Thymus (tissue), 14 donors: ENCODE measurements around the gene MT1M. TPM values are rescaled to one million over a fixed set of nuclear protein-coding genes. Genes with fewer than 3 reads are reported as not detected.
"Not testable (repeated sequence)": the region's sequence is repeated elsewhere in the genome, so short reads cannot be mapped to it uniquely, and the experiment has no call there.

Experiments
- DNase-seq, 9 donors: peaks; one replicate each; pipeline ENCODE4 v3.0.0-alpha.2; 2013; ENCODE audit warnings: low spot score in 9 of 9, low read depth in 6 of 9, missing footprints in 1 of 9
- H3K27ac ChIP-seq, 2 donors: one replicate each; pipeline ENCODE4 v1.5.1; 2013; ENCODE audit warnings: control low read depth in 1 of 2, low read depth in 1 of 2, low read length in 1 of 2, mild to moderate bottlenecking in 1 of 2, moderate library complexity in 1 of 2
- H3K27me3 ChIP-seq, 2 donors: one replicate each; pipeline ENCODE4 v1.5.1; 2013; ENCODE audit warnings: low read length in 1 of 2; ENCODE audit not compliant: control insufficient read depth in 2 of 2, insufficient read depth in 1 of 2
- H3K36me3 ChIP-seq, 2 donors: one replicate each; pipeline ENCODE4 v1.5.1; 2013; ENCODE audit warnings: low read length in 1 of 2, mild to moderate bottlenecking in 1 of 2, moderate library complexity in 1 of 2; ENCODE audit not compliant: control insufficient read depth in 2 of 2, insufficient read depth in 2 of 2
- H3K4me1 ChIP-seq, 2 donors: one replicate each; pipeline ENCODE4 v1.5.1; 2013; ENCODE audit warnings: low read length in 2 of 2; ENCODE audit not compliant: control insufficient read depth in 2 of 2, insufficient read depth in 2 of 2
- H3K4me3 ChIP-seq, 2 donors: one replicate each; pipeline ENCODE4 v1.5.1; 2013; ENCODE audit warnings: low read length in 2 of 2, control low read depth in 1 of 2, mild to moderate bottlenecking in 1 of 2
- H3K9me3 ChIP-seq, 2 donors: one replicate each; pipeline ENCODE4 v1.5.1; 2013; ENCODE audit warnings: low read length in 1 of 2, mild to moderate bottlenecking in 1 of 2; ENCODE audit not compliant: control insufficient read depth in 2 of 2, insufficient read depth in 1 of 2
- WGBS: extraction: QIAGEN DNeasy Blood & Tissue Kit; methylation state at CpG from one replicate; pipeline ENCODE4 v1.1.7; 2013; 5-methylcytosine and 5-hydroxymethylcytosine counted together
- long read RNA-seq, 10 donors: transcript quantifications; one replicate each; lab custom pipeline, GENCODE V29; 2026
- polyA plus RNA-seq: library from polyadenylated mRNA; stranded (reverse); fragments of 200-250 nt; gene quantifications from one replicate; pipeline ENCODE4 v1.2.3, GENCODE V29; 2013
- total RNA-seq: library from RNA; stranded (reverse); fragments of 120-200 nt; gene quantifications from one replicate; pipeline ENCODE4 v1.2.4, GENCODE V29; 2013
- donor health status: healthy.

Gene MT1M
- total RNA-seq (0.28 TPM), polyA plus RNA-seq (97.7 TPM)
- long read RNA-seq, donor 1: 0 reads
- long read RNA-seq, donor 2: 0 reads
- long read RNA-seq, donor 3: 0 reads
- long read RNA-seq, donor 4: 0 reads
- long read RNA-seq, donor 5: 0 reads
- long read RNA-seq, donor 6: 0 reads
- long read RNA-seq, donor 7, partial matches to known transcripts: 0 of 1 reads
- long read RNA-seq, donor 7, other reads (novel, unspliced or antisense): 0 of 1 reads
- long read RNA-seq, donor 8: 0 reads
- long read RNA-seq, donor 9: 0 reads
- long read RNA-seq, donor 10: 0 reads

GRCh38 chr16:56632156-56632847 is at the start of gene MT1M:
TSS of gene MT1M (plus strand) at chr16:56632659. CDS start at chr16:56632732, 73 bp downstream.
- 1% methylated on average over 61 of the region's 61 CpGs for WGBS
- Histone ChIP-seq H3K4me1 (peaks cover 3 to 9% of the 10 kb centered on the region in 2 donors), H3K36me3 (no peaks in the 10 kb centered on the region), H3K9me3 (no peaks in the 10 kb centered on the region), H3K4me3 (no peak within 1 kb of the TSS), H3K27ac (no peak within 1 kb of the TSS), H3K27me3 (peaks cover 62 to 97% of the 10 kb centered on the region in 2 donors)
- DNase-seq: no peak

GRCh38 chr16:56582911-56583310 is 49.5 kb upstream of the MT1M start:
- H3K36me3 ChIP-seq, DNase-seq, H3K4me3 ChIP-seq, H3K4me1 ChIP-seq, H3K9me3 ChIP-seq, H3K27ac ChIP-seq: not testable (repeated sequence)
- WGBS: 98% methylated on average over 2 of the region's 2 CpGs
- peaks cover 13 to 46% of the 10 kb centered on the region in 2 donors for H3K27me3 ChIP-seq

GRCh38 chr16:56583351-56584168 is 48.9 kb upstream of the MT1M start:
- no peak overlapping the region for H3K27ac ChIP-seq
- no peaks in the 10 kb centered on the region for H3K36me3 ChIP-seq
- H3K4me1 ChIP-seq: no peaks in the 10 kb centered on the region
- peaks cover 16 to 53% of the 10 kb centered on the region in 2 donors for H3K27me3 ChIP-seq
- 91% methylated on average over 11 of the region's 11 CpGs for WGBS
- no peak overlapping the region for H3K4me3 ChIP-seq
- no peaks in the 10 kb centered on the region for H3K9me3 ChIP-seq
- no peak for DNase-seq

GRCh38 chr16:56584276-56584675 is 48.2 kb upstream of the MT1M start:
- peaks cover 0 to 3% of the 10 kb centered on the region in 2 donors for H3K4me1 ChIP-seq
- DNase-seq: no peak
- peaks cover 23 to 60% of the 10 kb centered on the region in 2 donors for H3K27me3 ChIP-seq
- no peaks in the 10 kb centered on the region for H3K9me3 ChIP-seq
- no peak overlapping the region for H3K27ac ChIP-seq
- WGBS: 93% methylated on average over 11 of the region's 11 CpGs
- H3K36me3 ChIP-seq: no peaks in the 10 kb centered on the region
- H3K4me3 ChIP-seq: no peak overlapping the region

GRCh38 chr16:56588781-56589140 is 43.7 kb upstream of the MT1M start:
- Histone ChIP-seq H3K4me3 (no peak overlapping the region), H3K4me1 (peaks cover 4% of the 10 kb centered on the region in 2 donors), H3K9me3 (no peaks in the 10 kb centered on the region), H3K27me3 (peaks cover 31 to 70% of the 10 kb centered on the region in 2 donors), H3K36me3 (no peaks in the 10 kb centered on the region), H3K27ac (no peak overlapping the region)
- no peak for DNase-seq
- 44% methylated on average over 9 of the region's 9 CpGs for WGBS

GRCh38 chr16:56589141-56590039 is 43.1 kb upstream of the MT1M start, which contains the start of gene MT3:
TSS of gene MT3 (plus strand) at chr16:56589528. CDS start at chr16:56589591, 63 bp downstream.
- Histone ChIP-seq H3K27ac (no peak within 1 kb of the TSS), H3K27me3 (peaks cover 31 to 64% of the 10 kb centered on the region in 2 donors), H3K4me1 (peaks cover 4% of the 10 kb centered on the region in 2 donors), H3K9me3 (no peaks in the 10 kb centered on the region), H3K36me3 (no peaks in the 10 kb centered on the region), H3K4me3 (peak within 1 kb of the TSS in 1 of 2 donors; percentile 32)
- WGBS: 6% methylated on average over 87 of the region's 87 CpGs
- DNase-seq: no peak

- 50% methylated on average over 4 of the region's 4 CpGs for WGBS
- H3K4me1 ChIP-seq: peaks cover 4% of the 10 kb centered on the region in 2 donors
- H3K9me3 ChIP-seq: no peaks in the 10 kb centered on the region
- peaks cover 29 to 52% of the 10 kb centered on the region in 2 donors for H3K27me3 ChIP-seq
- DNase-seq: no peak
- no peak overlapping the region for H3K27ac ChIP-seq
- H3K36me3 ChIP-seq: no peaks in the 10 kb centered on the region
- no peak overlapping the region for H3K4me3 ChIP-seq
Measured at GRCh38 chr16:56591377-56592060, 40.9 kb upstream of the MT1M start.
